GM12891 (cell line): ENCODE data around the gene BICRAL. TPM values are rescaled to one million over a fixed set of nuclear protein-coding genes. Genes with fewer than 3 reads are reported as not detected.
"Not testable (repeated sequence)": the region's sequence is repeated elsewhere in the genome, so short reads cannot be mapped to it uniquely, and the experiment has no call there.

Experiments
- DNase-seq: peaks from one replicate; pipeline ENCODE4 v3.0.0; 2011; ENCODE audit warnings: low spot score; ENCODE audit not compliant: insufficient read length
- FAIRE-seq: peaks from 2 replicates; lab custom pipeline; 2011; peaks lifted over from hg19 to GRCh38; lab: Jason Lieb, UNC
- PAX5 ChIP-seq: IDR thresholded peaks from 2 replicates; pipeline ENCODE4 v1.6.1; 2011; ENCODE audit warnings: low read length, moderate library complexity, mild to moderate bottlenecking; ENCODE audit not compliant: insufficient read depth, severe bottlenecking
- POLR2A ChIP-seq: IDR thresholded peaks from 2 replicates; pipeline ENCODE4 v1.6.1; 2011; ENCODE audit warnings: low read depth, low read length, control low read depth
- POLR2AphosphoS5 ChIP-seq: IDR thresholded peaks from 2 replicates; pipeline ENCODE4 v1.6.1; 2011; ENCODE audit warnings: low read depth, low read length, control low read depth
- POU2F2 ChIP-seq: IDR thresholded peaks from 2 replicates; pipeline ENCODE4 v1.6.1; 2011; ENCODE audit warnings: low read depth, mild to moderate bottlenecking, control low read depth, low read length, moderate library complexity
- SPI1 ChIP-seq: IDR thresholded peaks from 2 replicates; pipeline ENCODE4 v1.6.1; 2011; ENCODE audit warnings: low read depth, low read length, control low read depth
- TAF1 ChIP-seq: IDR thresholded peaks from 2 replicates; pipeline ENCODE4 v1.6.1; 2011; ENCODE audit warnings: low read depth, low read length, control low read depth
- polyA plus RNA-seq: library from polyadenylated mRNA; unstranded; fragments of >200 nt; gene quantifications from one replicate; pipeline ENCODE4 v1.2.1, GENCODE V29; 2012; ENCODE audit warnings: low read depth, missing spikeins, inconsistent platforms; ENCODE audit not compliant: missing spikeins

Gene BICRAL
- polyA plus RNA-seq: 4.3 TPM

- TF ChIP-seq POU2F2: no peak
- TF ChIP-seq PAX5: no peak
- TF ChIP-seq SPI1: no peak
- TF ChIP-seq TAF1: no peak
- no peak for TF ChIP-seq POLR2A
- TF ChIP-seq POLR2AphosphoS5: no peak; the same call in 1 of the 2 replicates
- DNase-seq (no peak), FAIRE-seq (no peak)
Observed at GRCh38 chr6:42781796-42782688, at the start of gene BICRAL. TSS of gene BICRAL (plus strand) at chr6:42782052. CDS start at chr6:42822023, 39,971 bp downstream.

GRCh38 chr6:42733867-42734481 is 47.9 kb upstream of the BICRAL start:
- not testable (repeated sequence) for DNase-seq, FAIRE-seq
- 0 out of 2 replicates have a peak, but pooled peaks have one; percentile 11 for TF ChIP-seq SPI1

GRCh38 chr6:42735976-42736375 is 45.9 kb upstream of the BICRAL start:
- DNase-seq (no peak), FAIRE-seq (no peak)
- TF ChIP-seq TAF1 (no peak), SPI1 (no peak), POU2F2 (no peak), PAX5 (no peak), POLR2AphosphoS5 (no peak), POLR2A (no peak)

GRCh38 chr6:42740725-42741124 is 41.1 kb upstream of the BICRAL start:
- FAIRE-seq (no peak), DNase-seq (no peak)
- no peak for TF ChIP-seq POLR2AphosphoS5
- no peak for TF ChIP-seq TAF1
- TF ChIP-seq POU2F2: no peak
- TF ChIP-seq PAX5: no peak
- TF ChIP-seq POLR2A: no peak
- no peak for TF ChIP-seq SPI1

- TF ChIP-seq SPI1: no peak
- DNase-seq: no peak
- FAIRE-seq: no peak
Observed at GRCh38 chr6:42742116-42742894, 39.5 kb upstream of the BICRAL start.

GRCh38 chr6:42744351-42744893 is 37.4 kb upstream of the BICRAL start:
- TF ChIP-seq POLR2AphosphoS5 (0 out of 2 replicates have a peak, but pooled peaks have one; percentile 20), SPI1 (no peak)
- no peak for FAIRE-seq
- no peak for DNase-seq

- DNase-seq: peak; percentile 31
- peak; percentile 16 for FAIRE-seq
Observed at GRCh38 chr6:42745083-42745639, 36.7 kb upstream of the BICRAL start.

GRCh38 chr6:42745640-42746462 is 36.0 kb upstream of the BICRAL start, which contains the start of gene TBCC:
TSS of gene TBCC (minus strand) at chr6:42746103. CDS start at chr6:42746073, 30 bp downstream.
- TF ChIP-seq POLR2AphosphoS5 (peak; percentile 98), SPI1 (peak; percentile 61), TAF1 (peak; percentile 98), PAX5 (no peak), POU2F2 (peak; percentile 85), POLR2A (peak; percentile 99)
- DNase-seq (peak; percentile 96), FAIRE-seq (peak; percentile 85)

More at GRCh38 chr6:42745083-42745639, 36.7 kb upstream of the BICRAL start:
- no peak for TF ChIP-seq POLR2AphosphoS5
- no peak for TF ChIP-seq PAX5
- no peak for TF ChIP-seq POLR2A
- TF ChIP-seq POU2F2: no peak
- TF ChIP-seq TAF1: no peak
- TF ChIP-seq SPI1: no peak
